MCF 10A (cell line): ENCODE data around the gene CCNYL1. TPM values are rescaled to one million over a fixed set of nuclear protein-coding genes. Genes with fewer than 3 reads are reported as not detected.

Experiments
- BruUV-seq: library from RNA; stranded (reverse); fragments of 400-500 nt; replicated peaks from 2 replicates; lab custom pipeline; 2021; lab: Mats Ljungman, UMichigan
- CTCF ChIA-PET: fragments of 300-600 bp; sonication (Branson Sonifier 250); formaldehyde crosslinking; extraction: SDS; loops from one replicate; lab custom pipeline; 2021; ENCODE audit warnings: antibody characterized with exemption, inconsistent platforms; lab: Yijun Ruan, JAX
- POLR2A ChIA-PET: fragments of 300-600, 350-650 bp; sonication (Branson Sonifier 250); formaldehyde crosslinking; extraction: SDS; loops from one replicate; lab custom pipeline; 2020; ENCODE audit warnings: antibody characterized with exemption, inconsistent platforms; lab: Yijun Ruan, JAX
- DNase-seq: peaks from one replicate; pipeline ENCODE4 v3.0.0-alpha.2; 2018; ENCODE audit not compliant: unreplicated experiment
- H3K27ac Mint-ChIP-seq: one replicate; pipeline ENCODE4 v1.8.0; 2022; ENCODE audit warnings: mild to moderate bottlenecking, low read depth, mixed read lengths; ENCODE audit not compliant: unreplicated experiment
- H3K27me3 Mint-ChIP-seq: one replicate; pipeline ENCODE4 v1.8.0; 2022; ENCODE audit warnings: mixed read lengths; ENCODE audit not compliant: insufficient read depth, unreplicated experiment
- H3K36me3 Mint-ChIP-seq: one replicate; pipeline ENCODE4 v1.8.0; 2022; ENCODE audit warnings: mild to moderate bottlenecking, moderate library complexity, mixed read lengths; ENCODE audit not compliant: insufficient read depth, unreplicated experiment
- H3K4me1 Mint-ChIP-seq: one replicate; pipeline ENCODE4 v1.8.0; 2022; ENCODE audit warnings: mixed read lengths; ENCODE audit not compliant: insufficient read depth, unreplicated experiment
- H3K4me3 Mint-ChIP-seq: one replicate; pipeline ENCODE4 v1.8.0; 2022; ENCODE audit warnings: mild to moderate bottlenecking, moderate library complexity, mixed read lengths; ENCODE audit not compliant: unreplicated experiment
- H3K9me3 Mint-ChIP-seq: one replicate; pipeline ENCODE4 v1.8.0; 2022; ENCODE audit warnings: mixed read lengths; ENCODE audit not compliant: unreplicated experiment
- CTCF ChIP-seq: fragments of 200-600 bp; IDR thresholded peaks from one replicate; pipeline ENCODE4 v1.8.0; 2022; ENCODE audit warnings: antibody characterized with exemption, mild to moderate bottlenecking; ENCODE audit not compliant: unreplicated experiment
- intact Hi-C: fragments of 100-400 bp; cut with micrococcal nuclease; formaldehyde crosslinking; loops from 2 replicates; pipeline ENCODE4 v1.14.1; 2022
- total RNA-seq: library from RNA; stranded (reverse); gene quantifications from 2 replicates; pipeline ENCODE4 v1.2.3, GENCODE V29; 2022

The CCNYL1 gene
- total RNA-seq, 1 experiment from 2014 or later = 19.7 TPM

- ChIA-PET POLR2A (no interaction called here), CTCF (interaction anchor here (0.5 to 2.2 kb wide), 8 partner anchors 8 to 317 kb away, joined by 3 to 10 read pairs (median 4); no protein-coding TSS in a partner anchor)
- Mint-ChIP-seq H3K4me3 (no peak overlapping the region), H3K27ac (no peak overlapping the region), H3K27me3 (no peaks in the 10 kb centered on the region), H3K4me1 (no peaks in the 10 kb centered on the region), H3K36me3 (peaks cover 32% of the 10 kb centered on the region), H3K9me3 (no peaks in the 10 kb centered on the region)
- TF ChIP-seq CTCF = no peak
- BruUV-seq = no TSS peak
- no peak for DNase-seq
- intact Hi-C loops = no loop called here
These were observed 43.3 kb downstream of the CCNYL1 start for GRCh38 chr2:207754498-207755383.

DNA sequence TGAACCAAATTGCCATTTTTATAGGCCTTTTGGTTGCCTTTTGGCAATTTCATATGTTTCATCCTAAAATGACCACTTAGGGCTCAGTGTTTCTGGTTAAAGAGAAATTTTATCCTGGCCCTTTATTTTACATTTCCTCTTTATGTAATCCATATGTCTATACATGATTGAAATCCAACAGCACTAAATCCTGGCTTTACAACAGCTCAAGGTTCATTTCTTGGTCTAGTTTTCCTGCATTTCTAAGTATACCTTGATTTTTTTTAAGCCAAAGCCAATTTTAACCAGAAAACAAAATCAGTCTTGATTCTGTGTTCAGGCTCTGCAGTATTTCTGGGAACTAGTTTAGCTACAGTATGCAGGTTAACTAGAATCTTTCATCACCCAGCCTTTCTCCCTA, 46.6 kb downstream of the CCNYL1 start:
- ChIA-PET CTCF (interaction anchor here (0.6 to 7.9 kb wide), 4 partner anchors 13 to 325 kb away, joined by 3 to 45 read pairs (median 4); no protein-coding TSS in a partner anchor), POLR2A (interaction anchor here (0.6 to 0.8 kb wide), 3 partner anchors 11 kb away, joined by 3 to 4 read pairs (median 3); no protein-coding TSS in a partner anchor)
- Mint-ChIP-seq H3K27ac (no peak overlapping the region), H3K4me3 (no peak overlapping the region), H3K4me1 (no peaks in the 10 kb centered on the region), H3K9me3 (no peaks in the 10 kb centered on the region), H3K36me3 (peaks cover 10% of the 10 kb centered on the region), H3K27me3 (no peaks in the 10 kb centered on the region)
- intact Hi-C loops = no loop called here
- BruUV-seq = no TSS peak
- DNase-seq = no peak
- no peak for TF ChIP-seq CTCF

DNA sequence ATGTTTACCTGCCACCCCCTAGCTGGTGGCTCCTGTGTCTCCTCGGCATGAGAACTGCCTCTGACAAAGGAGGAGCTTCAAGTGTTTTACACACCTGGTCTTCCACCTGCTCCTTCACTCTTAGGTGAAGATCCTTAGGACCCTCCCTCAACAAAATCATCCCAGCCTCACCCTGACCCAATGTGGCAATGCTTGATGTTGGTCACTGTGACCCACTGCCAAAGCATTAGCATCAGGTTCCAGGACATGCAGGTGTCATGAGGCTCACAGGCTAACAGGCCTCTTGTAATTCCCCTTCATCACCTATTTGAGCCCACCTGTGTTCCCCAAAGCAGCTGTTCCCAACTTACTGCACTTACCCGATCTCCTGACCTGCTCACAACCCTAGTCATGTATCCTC, 48.5 kb downstream of the CCNYL1 start:
- H3K36me3 Mint-ChIP-seq = no peaks in the 10 kb centered on the region

More for the DNA sequence above, 48.5 kb downstream of the CCNYL1 start:
- BruUV-seq = no TSS peak
- Mint-ChIP-seq H3K27ac (no peak overlapping the region), H3K9me3 (no peaks in the 10 kb centered on the region), H3K4me3 (no peak overlapping the region), H3K4me1 (no peaks in the 10 kb centered on the region), H3K27me3 (no peaks in the 10 kb centered on the region)
- ChIA-PET CTCF (interaction anchor here (0.6 to 7.9 kb wide), 4 partner anchors 14 to 313 kb away, joined by 3 to 45 read pairs (median 4); no protein-coding TSS in a partner anchor), POLR2A (interaction anchor here (0.6 kb wide), 2 partner anchors 129 to 272 kb away, joined by 3 read pairs; no protein-coding TSS in a partner anchor)
- intact Hi-C loops = loop anchor here (10.0 kb wide), 1 partner anchor 85 kb away; no protein-coding TSS in a partner anchor
- DNase-seq = no peak
- no peak for TF ChIP-seq CTCF
